Vagina (tissue), 2 donors: Measurements from ENCODE around the gene ZNF264. TPM values are rescaled to one million over a fixed set of nuclear protein-coding genes. Genes with fewer than 3 reads are reported as not detected.
A peak's percentile ranks its signal among the peaks of the same experiment; 100 is the strongest.
"Not testable (repeated sequence)": the region's sequence is repeated elsewhere in the genome, so short reads cannot be mapped to it uniquely, and the experiment has no call there.

ENCODE experiments used
- DNase-seq, 2 donors: peaks; one replicate each; pipeline ENCODE4 v3.0.0-alpha.2; 2017; ENCODE audit errors: extremely low spot score in 2 of 2
- H3K27ac ChIP-seq: fragments of 200-600 bp; sonication (generic); one replicate; pipeline ENCODE4 v1.5.1; 2019
- H3K27me3 ChIP-seq: fragments of 200-600 bp; sonication (generic); one replicate; pipeline ENCODE4 v1.5.1; 2019
- H3K36me3 ChIP-seq, 2 donors: fragments of 200-600 bp; sonication (generic); one replicate each; pipeline ENCODE4 v1.5.1; 2017 to 2019
- H3K4me1 ChIP-seq: fragments of 200-600 bp; sonication (generic); one replicate; pipeline ENCODE4 v1.5.1; 2019
- H3K4me3 ChIP-seq, 2 donors: fragments of 200-600 bp; sonication (generic); 1 replicate in 1 of 2; 2 replicates in 1 of 2; pipeline ENCODE4 v1.5.1; 2016 to 2019
- H3K9me3 ChIP-seq: fragments of 200-600 bp; sonication (generic); one replicate; pipeline ENCODE4 v1.5.1; 2019
- POLR2A ChIP-seq, 2 donors: fragments of 450-650 bp; IDR thresholded peaks; one replicate each; pipeline ENCODE4 v1.6.1; 2017; ENCODE audit warnings: antibody characterized with exemption in 2 of 2, mild to moderate bottlenecking in 2 of 2, moderate library complexity in 2 of 2
- POLR2AphosphoS5 ChIP-seq, 2 donors: sonication (generic); formaldehyde crosslinking; IDR thresholded peaks; one replicate each; pipeline ENCODE4 v1.9.0; 2017; ENCODE audit warnings: antibody characterized with exemption in 2 of 2, mild to moderate bottlenecking in 2 of 2, low read depth in 1 of 2; ENCODE audit not compliant: insufficient read depth in 1 of 2
- intact Hi-C: fragments of 100-400 bp; cut with DNase I; formaldehyde crosslinking; loops from one replicate; pipeline ENCODE4 v1.15.1; 2023
- total RNA-seq: library from RNA; depleted of rRNA; stranded (reverse); fragments of >200 nt; gene quantifications from one replicate; pipeline ENCODE4 v1.2.3, GENCODE V29; 2016
- TF ChIP-seq, protein P1 (sequence below), 3 experiments: fragments of 450-650 bp in 2 of 3; fragments of 200-600 bp in 1 of 3; sonication (generic) in 1 of 3; IDR thresholded peaks; one replicate each; pipeline ENCODE4 v1.5.1; 2017 to 2019; ENCODE audit warnings: antibody characterized with exemption in 3 of 3, mild to moderate bottlenecking in 2 of 3, moderate library complexity in 2 of 3

Gene ZNF264
- total RNA-seq, 1 donor from 2014 or later, result 25.0 TPM

DNA sequence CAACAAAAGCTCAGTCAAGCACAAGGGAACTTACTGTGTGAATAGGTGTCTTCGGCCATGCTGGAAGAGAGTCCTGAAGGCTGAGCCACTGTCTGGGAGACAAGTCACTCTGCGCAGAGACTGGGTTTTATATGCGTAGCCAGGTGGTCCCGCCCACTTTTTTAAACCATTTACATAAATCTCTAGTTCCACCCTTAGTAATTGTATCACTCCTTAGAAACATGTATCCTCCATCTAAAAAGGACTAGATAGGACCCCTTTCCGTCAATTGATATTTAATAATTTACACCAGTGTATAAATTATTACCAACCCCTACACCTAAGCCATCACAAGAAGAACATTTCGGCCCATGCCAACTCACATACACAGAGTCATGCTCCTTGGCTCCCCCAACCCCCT lies 23.9 kb upstream of the ZNF264 start, which contains the start of gene DUXA:
DUXA (minus strand) TSS at position 101 of the 400 bp plus-strand sequence; CDS start at position 59, 42 bp downstream.
- H3K27ac ChIP-seq, result no peak within 1 kb of the TSS
- intact Hi-C loops, result no loop called here
- H3K4me3 ChIP-seq, result no peak within 1 kb of the TSS
- no peaks in the 10 kb centered on the region for H3K36me3 ChIP-seq
- peaks cover 2% of the 10 kb centered on the region for H3K4me1 ChIP-seq
- DNase-seq, result no peak
- TF ChIP-seq, protein P1, sequence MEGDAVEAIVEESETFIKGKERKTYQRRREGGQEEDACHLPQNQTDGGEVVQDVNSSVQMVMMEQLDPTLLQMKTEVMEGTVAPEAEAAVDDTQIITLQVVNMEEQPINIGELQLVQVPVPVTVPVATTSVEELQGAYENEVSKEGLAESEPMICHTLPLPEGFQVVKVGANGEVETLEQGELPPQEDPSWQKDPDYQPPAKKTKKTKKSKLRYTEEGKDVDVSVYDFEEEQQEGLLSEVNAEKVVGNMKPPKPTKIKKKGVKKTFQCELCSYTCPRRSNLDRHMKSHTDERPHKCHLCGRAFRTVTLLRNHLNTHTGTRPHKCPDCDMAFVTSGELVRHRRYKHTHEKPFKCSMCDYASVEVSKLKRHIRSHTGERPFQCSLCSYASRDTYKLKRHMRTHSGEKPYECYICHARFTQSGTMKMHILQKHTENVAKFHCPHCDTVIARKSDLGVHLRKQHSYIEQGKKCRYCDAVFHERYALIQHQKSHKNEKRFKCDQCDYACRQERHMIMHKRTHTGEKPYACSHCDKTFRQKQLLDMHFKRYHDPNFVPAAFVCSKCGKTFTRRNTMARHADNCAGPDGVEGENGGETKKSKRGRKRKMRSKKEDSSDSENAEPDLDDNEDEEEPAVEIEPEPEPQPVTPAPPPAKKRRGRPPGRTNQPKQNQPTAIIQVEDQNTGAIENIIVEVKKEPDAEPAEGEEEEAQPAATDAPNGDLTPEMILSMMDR (IDR thresholded peaks at IDR 0.05), result no peak
- no peak for TF ChIP-seq POLR2A (IDR thresholded peaks at IDR 0.05)
- no peak for TF ChIP-seq POLR2AphosphoS5 (IDR thresholded peaks at IDR 0.05; ENCODE audit: insufficient read depth in 1 of 2, low read depth in 1 of 2)
- no peaks in the 10 kb centered on the region for H3K27me3 ChIP-seq
- no peaks in the 10 kb centered on the region for H3K9me3 ChIP-seq

- DNase-seq, result no peak
- intact Hi-C loops, result no loop called here
- H3K36me3 ChIP-seq, result no peaks in the 10 kb centered on the region
- TF ChIP-seq POLR2AphosphoS5 (IDR thresholded peaks at IDR 0.05; ENCODE audit: insufficient read depth in 1 of 2, low read depth in 1 of 2) (no peak), POLR2A (IDR thresholded peaks at IDR 0.05) (no peak)
- TF ChIP-seq, protein P1 (IDR thresholded peaks at IDR 0.05), result no peak
- peak overlapping the region; percentile 28 to 42 for H3K4me3 ChIP-seq
- no peaks in the 10 kb centered on the region for H3K9me3 ChIP-seq
- H3K27ac ChIP-seq, result peak overlapping the region; percentile 30
- H3K27me3 ChIP-seq, result no peaks in the 10 kb centered on the region
- peaks cover 7% of the 10 kb centered on the region for H3K4me1 ChIP-seq
Measured at GRCh38 chr19:57171551-57172081, 19.7 kb upstream of the ZNF264 start.

DNA sequence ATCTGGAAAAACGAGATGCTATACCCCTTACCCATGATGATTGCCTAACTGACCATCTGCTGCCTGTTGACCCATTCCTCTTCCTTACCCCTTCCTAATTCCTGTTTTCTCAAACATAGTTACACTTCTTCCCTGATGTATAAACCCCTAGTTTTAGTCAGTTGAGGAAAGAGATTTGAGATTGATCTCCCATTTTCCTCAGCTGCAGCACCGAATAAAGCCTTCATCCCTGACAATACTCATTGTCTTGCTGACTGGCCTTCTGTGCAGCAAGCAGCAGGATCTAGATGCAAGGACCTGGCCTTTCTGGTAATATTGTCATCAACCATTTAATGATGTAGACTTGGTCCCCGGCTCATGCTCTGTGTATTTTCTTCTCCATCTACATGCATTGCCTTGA lies 999 bp upstream of the ZNF264 start:
- peaks cover 0 to 21% of the 10 kb centered on the region in 2 donors for H3K36me3 ChIP-seq
- no peaks in the 10 kb centered on the region for H3K27me3 ChIP-seq
- DNase-seq, result no peak
- H3K9me3 ChIP-seq, result no peaks in the 10 kb centered on the region
- H3K4me3 ChIP-seq, result no peak overlapping the region
- intact Hi-C loops, result no loop called here
- TF ChIP-seq POLR2AphosphoS5 (IDR thresholded peaks at IDR 0.05; ENCODE audit: insufficient read depth in 1 of 2, low read depth in 1 of 2) (no peak), POLR2A (IDR thresholded peaks at IDR 0.05) (no peak)
- TF ChIP-seq, protein P1 (IDR thresholded peaks at IDR 0.05), result no peak
- peaks cover 28% of the 10 kb centered on the region for H3K4me1 ChIP-seq
- H3K27ac ChIP-seq, result no peak overlapping the region

GRCh38 chr19:57192077-57192420 lies 749 bp downstream of the ZNF264 start:
- peak in 1 of 2 donors; percentile 54 for DNase-seq
- Histone ChIP-seq H3K27ac (peak overlapping the region; percentile 87), H3K36me3 (peaks cover 0 to 38% of the 10 kb centered on the region in 2 donors), H3K4me1 (peaks cover 28% of the 10 kb centered on the region), H3K4me3 (peak overlapping the region; percentile 92), H3K9me3 (no peaks in the 10 kb centered on the region), H3K27me3 (no peaks in the 10 kb centered on the region)
- TF ChIP-seq POLR2A (IDR thresholded peaks at IDR 0.05), result no peak
- intact Hi-C loops, result no loop called here

DNA sequence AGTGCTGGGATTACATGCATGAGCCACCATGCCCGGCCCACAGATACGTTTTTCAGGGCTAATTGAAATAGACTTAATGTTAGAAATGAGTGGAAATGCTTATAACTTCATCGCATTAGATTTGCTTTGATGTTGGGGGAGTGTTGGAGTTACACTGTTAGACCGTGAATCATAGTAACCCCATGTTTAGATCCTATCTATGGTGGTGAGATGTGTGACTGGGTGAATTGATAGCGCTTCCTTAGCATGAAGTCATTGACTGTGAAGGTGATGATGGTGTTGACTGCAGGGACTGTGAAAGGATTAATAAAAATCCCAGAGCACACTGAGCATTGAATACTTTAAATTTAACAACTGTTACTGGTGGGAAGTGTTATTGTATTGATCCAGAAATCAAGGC lies 1.7 kb downstream of the ZNF264 start:
- no peak overlapping the region for H3K27ac ChIP-seq
- intact Hi-C loops, result no loop called here

GRCh38 chr19:57197874-57198273 lies 6.6 kb downstream of the ZNF264 start:
- Histone ChIP-seq H3K36me3 (peaks cover 0 to 75% of the 10 kb centered on the region in 2 donors), H3K4me1 (peaks cover 11% of the 10 kb centered on the region)
- intact Hi-C loops, H3K4me3 ChIP-seq, H3K9me3 ChIP-seq, H3K27ac ChIP-seq, DNase-seq, H3K27me3 ChIP-seq: not testable (repeated sequence)

More for the DNA sequence above, 1.7 kb downstream of the ZNF264 start:
- H3K9me3 ChIP-seq, result no peaks in the 10 kb centered on the region
- peak overlapping the region in 1 of 2 donors; percentile 92 for H3K4me3 ChIP-seq
- no peak for DNase-seq
- TF ChIP-seq, protein P1 (IDR thresholded peaks at IDR 0.05), result no peak
- TF ChIP-seq POLR2A (IDR thresholded peaks at IDR 0.05), result no peak
- TF ChIP-seq POLR2AphosphoS5 (IDR thresholded peaks at IDR 0.05; ENCODE audit: insufficient read depth in 1 of 2, low read depth in 1 of 2), result no peak
- peaks cover 28% of the 10 kb centered on the region for H3K4me1 ChIP-seq
- no peaks in the 10 kb centered on the region for H3K27me3 ChIP-seq
- peaks cover 0 to 46% of the 10 kb centered on the region in 2 donors for H3K36me3 ChIP-seq
